ENCODE measurements around the gene WT1. TPM values are rescaled to one million over a fixed set of nuclear protein-coding genes. Genes with fewer than 3 reads are reported as not detected.

WT1 gene
- total and polyA plus RNA-seq, 11 donors, result 1.0 to 16.6 (median 2.2) TPM

- Histone ChIP-seq H3K36me3 (no peaks in the 10 kb centered on the region), H3K27ac (peak overlapping the region in 4 of 12 donors; percentile 3 to 98 (median 94)), H3K4me1 (peaks cover 0 to 58% (median 10%) of the 10 kb centered on the region in 12 donors), H3K9me3 (no peaks in the 10 kb centered on the region), H3K27me3 (peaks cover 16 to 100% (median 93%) of the 10 kb centered on the region in 9 donors), H3K4me3 (peak overlapping the region in 8 of 12 donors; percentile 10 to 90 (median 66))
- ATAC-seq (no peak), DNase-seq (no peak)
- intact Hi-C loops (cut with DNase I), result loop anchor here in 3 of 10 donors (5.0 to 10.0 kb wide), 3 partner anchors 50 to 147 kb away; partner anchors contain the start of gene EIF3M (in 3 of the 3)
- 12 to 35% (median 28%) methylated on average over 23 to 42 of the region's 42 CpGs for WGBS, 4 donors
- TF ChIP-seq, protein P1, sequence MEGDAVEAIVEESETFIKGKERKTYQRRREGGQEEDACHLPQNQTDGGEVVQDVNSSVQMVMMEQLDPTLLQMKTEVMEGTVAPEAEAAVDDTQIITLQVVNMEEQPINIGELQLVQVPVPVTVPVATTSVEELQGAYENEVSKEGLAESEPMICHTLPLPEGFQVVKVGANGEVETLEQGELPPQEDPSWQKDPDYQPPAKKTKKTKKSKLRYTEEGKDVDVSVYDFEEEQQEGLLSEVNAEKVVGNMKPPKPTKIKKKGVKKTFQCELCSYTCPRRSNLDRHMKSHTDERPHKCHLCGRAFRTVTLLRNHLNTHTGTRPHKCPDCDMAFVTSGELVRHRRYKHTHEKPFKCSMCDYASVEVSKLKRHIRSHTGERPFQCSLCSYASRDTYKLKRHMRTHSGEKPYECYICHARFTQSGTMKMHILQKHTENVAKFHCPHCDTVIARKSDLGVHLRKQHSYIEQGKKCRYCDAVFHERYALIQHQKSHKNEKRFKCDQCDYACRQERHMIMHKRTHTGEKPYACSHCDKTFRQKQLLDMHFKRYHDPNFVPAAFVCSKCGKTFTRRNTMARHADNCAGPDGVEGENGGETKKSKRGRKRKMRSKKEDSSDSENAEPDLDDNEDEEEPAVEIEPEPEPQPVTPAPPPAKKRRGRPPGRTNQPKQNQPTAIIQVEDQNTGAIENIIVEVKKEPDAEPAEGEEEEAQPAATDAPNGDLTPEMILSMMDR (IDR thresholded peaks at IDR 0.05), result no peak
- TF ChIP-seq POLR2A (IDR thresholded peaks at IDR 0.05), result no peak
Observed at GRCh38 chr11:32437495-32438345, 2.4 kb upstream of the WT1 start.

- intact Hi-C loops (cut with DNase I), result loop anchor here in 3 of 10 donors (5.0 to 10.0 kb wide), 3 partner anchors 50 to 148 kb away; partner anchors contain the start of gene EIF3M (in 3 of the 3)
- no peak for TF ChIP-seq POLR2A (IDR thresholded peaks at IDR 0.05)
- TF ChIP-seq, protein P1 (IDR thresholded peaks at IDR 0.05), result no peak
- WGBS, 4 donors, result 8 to 20% (median 19%) methylated on average over 41 to 42 of the region's 42 CpGs
- peaks cover 16 to 100% (median 95%) of the 10 kb centered on the region in 9 donors for H3K27me3 ChIP-seq
- no peaks in the 10 kb centered on the region for H3K9me3 ChIP-seq
- H3K4me3 ChIP-seq, result peak overlapping the region; percentile 35 to 90 (median 62)
- peaks cover 0 to 58% (median 11%) of the 10 kb centered on the region in 12 donors for H3K4me1 ChIP-seq
- H3K36me3 ChIP-seq, result no peaks in the 10 kb centered on the region
- DNase-seq (no peak), ATAC-seq (no peak)
- H3K27ac ChIP-seq, result peak overlapping the region; percentile 67 to 98 (median 88)
Observed at GRCh38 chr11:32436751-32437494, 1.6 kb upstream of the WT1 start.

- H3K36me3 ChIP-seq, result no peaks in the 10 kb centered on the region
- peaks cover 0 to 58% (median 11%) of the 10 kb centered on the region in 12 donors for H3K4me1 ChIP-seq
- peak in 3 of 4 donors; percentile 22 to 65 (median 59) for ATAC-seq
- H3K27me3 ChIP-seq, result peaks cover 19 to 100% (median 92%) of the 10 kb centered on the region in 9 donors
- peak overlapping the region; percentile 35 to 90 (median 62) for H3K4me3 ChIP-seq
- intact Hi-C loops (cut with DNase I), result loop anchor here in 3 of 10 donors (1.0 to 10.0 kb wide), 5 partner anchors 15 to 149 kb away; partner anchors contain the start of gene EIF3M (in 3 of the 3)
- peak in 4 of 5 donors; percentile 58 to 68 (median 60) for DNase-seq
- no peak for TF ChIP-seq POLR2A (IDR thresholded peaks at IDR 0.05)
- TF ChIP-seq, protein P1 (IDR thresholded peaks at IDR 0.05), result no peak
- no peaks in the 10 kb centered on the region for H3K9me3 ChIP-seq
- 2 to 4% (median 2%) methylated on average over 38 to 42 of the region's 42 CpGs for WGBS, 4 donors
- peak overlapping the region; percentile 67 to 98 (median 88) for H3K27ac ChIP-seq
Observed at GRCh38 chr11:32435942-32436750, 807 bp upstream of the WT1 start.

Data from heart left ventricle (tissue), 16 donors.